DOHH2 (cell line): ENCODE measurements around the gene FAM53B.

Source experiments
- H3F3A ChIP-seq: fragments of 200-600 bp; sonication (generic), shearing (Covaris generic); 2 replicates; pipeline ENCODE4 v1.6.0; 2016; ENCODE audit warnings: antibody characterized with exemption, mild to moderate bottlenecking; ENCODE audit not compliant: control insufficient read depth, insufficient read depth
- H3K27ac ChIP-seq: fragments of 200-600 bp; sonication (generic); 2 replicates; pipeline ENCODE4 v1.5.1; 2014; ENCODE audit warnings: low read depth, mild to moderate bottlenecking, low read length, moderate library complexity
- H3K27me3 ChIP-seq: fragments of 200-600 bp; sonication (generic); 2 replicates; pipeline ENCODE4 v1.6.1; 2014; ENCODE audit warnings: mild to moderate bottlenecking, low read length, mixed read lengths; ENCODE audit not compliant: control insufficient read depth
- H3K36me3 ChIP-seq: fragments of 200-600 bp; sonication (generic); 2 replicates; pipeline ENCODE4 v1.6.1; 2014; ENCODE audit warnings: mild to moderate bottlenecking, low read length, moderate library complexity, mixed read lengths; ENCODE audit not compliant: control insufficient read depth
- H3K4me1 ChIP-seq: fragments of 200-600 bp; sonication (generic); 2 replicates; pipeline ENCODE4 v1.6.1; 2014; ENCODE audit warnings: mild to moderate bottlenecking, low read length, mixed read lengths; ENCODE audit not compliant: control insufficient read depth
- H3K4me2 ChIP-seq: fragments of 200-600 bp; sonication (generic); 2 replicates; pipeline ENCODE4 v1.6.0; 2014; ENCODE audit warnings: mild to moderate bottlenecking, low read length, moderate library complexity
- H3K4me3 ChIP-seq: fragments of 200-600 bp; sonication (generic); 2 replicates; pipeline ENCODE4 v1.5.1; 2014; ENCODE audit warnings: mild to moderate bottlenecking, low read length, mixed read lengths
- H3K79me2 ChIP-seq: fragments of 200-600 bp; sonication (generic); 2 replicates; pipeline ENCODE4 v1.6.1; 2014; ENCODE audit warnings: mild to moderate bottlenecking, low read length, mixed read lengths; ENCODE audit not compliant: control insufficient read depth
- H3K9me2 ChIP-seq: fragments of 200-600 bp; sonication (generic); replicated peaks from 2 replicates; pipeline ENCODE4 v1.6.1; 2014; ENCODE audit warnings: mild to moderate bottlenecking, low read length, mixed read lengths; ENCODE audit not compliant: control insufficient read depth
- H3K9me3 ChIP-seq: fragments of 200-600 bp; sonication (generic); 2 replicates; pipeline ENCODE4 v1.6.1; 2014; ENCODE audit warnings: antibody characterized with exemption, low read length, mixed read lengths; ENCODE audit not compliant: control insufficient read depth, insufficient read depth
- H4K20me1 ChIP-seq: fragments of 200-600 bp; sonication (generic); 2 replicates; pipeline ENCODE4 v1.6.0; 2014; ENCODE audit warnings: low read depth, mild to moderate bottlenecking, antibody characterized with exemption, low read length, moderate library complexity; ENCODE audit not compliant: control insufficient read depth, insufficient read depth
- CTCF ChIP-seq: fragments of 200-600 bp; sonication (generic); IDR thresholded peaks from one replicate; pipeline ENCODE4 v1.5.1; 2014; ENCODE audit warnings: antibody characterized with exemption, mild to moderate bottlenecking, low read depth, low read length; ENCODE audit not compliant: poor library complexity, severe bottlenecking
- EZH2phosphoT487 ChIP-seq: fragments of 200-600 bp; sonication (generic); IDR thresholded peaks from 2 replicates; pipeline ENCODE4 v1.6.1; 2017; ENCODE audit warnings: borderline replicate concordance, mild to moderate bottlenecking, antibody characterized with exemption, low read length, moderate library complexity, mixed read lengths

FAM53B gene

GRCh38 chr10:124628676-124629021, 115.5 kb downstream of the FAM53B start:
- Histone ChIP-seq H3K9me2 (no peaks in the 10 kb centered on the region), H3K27me3 (no peaks in the 10 kb centered on the region), H3K27ac (no peak overlapping the region), H3K79me2 (peaks cover 21% of the 10 kb centered on the region), H3K4me2 (no peak overlapping the region), H4K20me1 (peaks cover 5% of the 10 kb centered on the region; the same call in 1 of the 2 replicates), H3K4me3 (no peak overlapping the region), H3F3A (no peaks in the 10 kb centered on the region), H3K4me1 (peaks cover 26% of the 10 kb centered on the region), H3K9me3 (no peaks in the 10 kb centered on the region), H3K36me3 (peaks cover 4% of the 10 kb centered on the region; the same call in 1 of the 2 replicates)
- TF ChIP-seq EZH2phosphoT487 (no peak), CTCF (no peak)

GRCh38 chr10:124627866-124628675, 116.1 kb downstream of the FAM53B start:
- TF ChIP-seq EZH2phosphoT487 = no peak
- TF ChIP-seq CTCF = no peak
- peaks cover 15% of the 10 kb centered on the region for H3K79me2 ChIP-seq
- no peak overlapping the region for H3K4me3 ChIP-seq
- peaks cover 4% of the 10 kb centered on the region; the same call in 1 of the 2 replicates for H3K36me3 ChIP-seq
- peaks cover 5% of the 10 kb centered on the region; the same call in 1 of the 2 replicates for H4K20me1 ChIP-seq
- peaks cover 26% of the 10 kb centered on the region for H3K4me1 ChIP-seq
- H3K27me3 ChIP-seq = no peaks in the 10 kb centered on the region
- H3K4me2 ChIP-seq = no peak overlapping the region
- H3K27ac ChIP-seq = no peak overlapping the region
- H3K9me2 ChIP-seq = no peaks in the 10 kb centered on the region
- no peaks in the 10 kb centered on the region for H3F3A ChIP-seq
- H3K9me3 ChIP-seq = no peaks in the 10 kb centered on the region

GRCh38 chr10:124626759-124627380, 117.3 kb downstream of the FAM53B start:
- peaks cover 2% of the 10 kb centered on the region; the same call in 1 of the 2 replicates for H4K20me1 ChIP-seq
- H3K4me3 ChIP-seq = no peak overlapping the region
- H3K9me3 ChIP-seq = no peaks in the 10 kb centered on the region
- TF ChIP-seq CTCF (no peak), EZH2phosphoT487 (no peak)
- H3K79me2 ChIP-seq = peaks cover 12% of the 10 kb centered on the region
- no peak overlapping the region for H3K27ac ChIP-seq
- H3K4me2 ChIP-seq = no peak overlapping the region
- no peaks in the 10 kb centered on the region for H3K9me2 ChIP-seq
- no peaks in the 10 kb centered on the region for H3K27me3 ChIP-seq
- peaks cover 37% of the 10 kb centered on the region for H3K4me1 ChIP-seq
- H3F3A ChIP-seq = no peaks in the 10 kb centered on the region
- H3K36me3 ChIP-seq = peaks cover 6% of the 10 kb centered on the region
